DMS114 treated with DMSO at 0.1 percent for 48 hours (cell line): ENCODE data around the gene ZBTB38.

Experiments
- DNase-seq: peaks from one replicate; lab custom pipeline; 2025; ENCODE audit not compliant: unreplicated experiment; lab: John Stamatoyannopoulos, UW

Gene ZBTB38

GRCh38 chr3:141386611-141387111 lies 18.4 kb downstream of the ZBTB38 start:
- DNase-seq: no peak

DNA sequence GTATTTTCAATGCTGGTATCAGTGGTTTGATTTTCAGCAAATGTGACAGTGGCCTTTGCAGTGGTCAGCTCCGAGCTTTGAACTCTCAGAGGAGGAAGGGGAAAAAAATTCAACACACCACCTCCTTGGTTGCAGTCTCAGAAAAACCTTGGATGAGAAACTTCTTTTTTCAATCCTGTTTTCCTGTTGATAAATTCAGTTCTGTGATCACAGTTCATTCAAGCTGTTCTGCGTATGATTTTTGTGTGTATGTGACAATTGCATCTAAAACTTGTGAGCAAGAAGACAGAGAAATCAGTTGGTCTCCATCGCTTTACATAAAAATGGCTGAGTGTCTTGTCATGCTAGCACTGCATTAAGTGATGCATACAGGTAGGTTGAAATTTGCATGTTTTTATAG lies 19.2 kb downstream of the ZBTB38 start:
- DNase-seq: no peak

- no peak for DNase-seq
Measured at GRCh38 chr3:141388395-141388794, 20.1 kb downstream of the ZBTB38 start.

- DNase-seq: no peak
Measured at GRCh38 chr3:141388823-141389621, 20.7 kb downstream of the ZBTB38 start.

GRCh38 chr3:141389703-141390102 lies 21.4 kb downstream of the ZBTB38 start:
- DNase-seq: no peak

GRCh38 chr3:141390747-141391146 lies 22.4 kb downstream of the ZBTB38 start:
- DNase-seq: no peak

GRCh38 chr3:141391298-141391990 lies 23.1 kb downstream of the ZBTB38 start:
- no peak for DNase-seq

DNA sequence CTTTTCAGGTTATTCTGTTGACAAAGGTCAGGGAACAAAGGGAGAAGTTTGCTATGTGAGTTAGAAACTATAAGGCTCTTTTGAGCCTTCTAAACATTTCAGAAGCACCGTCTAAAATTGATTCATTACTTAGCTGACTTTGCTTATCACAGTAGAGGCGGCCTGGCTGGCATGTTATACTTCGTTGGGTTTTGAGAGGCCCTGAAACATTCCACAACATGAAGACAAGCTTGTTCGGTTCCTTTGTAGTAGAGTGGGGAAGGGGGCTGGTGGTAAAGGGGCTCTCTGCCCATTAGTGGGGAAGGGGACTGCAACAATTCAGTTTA lies 23.6 kb downstream of the ZBTB38 start:
- DNase-seq: no peak

- no peak for DNase-seq
Measured at GRCh38 chr3:141392416-141392815, 24.1 kb downstream of the ZBTB38 start.

DNA sequence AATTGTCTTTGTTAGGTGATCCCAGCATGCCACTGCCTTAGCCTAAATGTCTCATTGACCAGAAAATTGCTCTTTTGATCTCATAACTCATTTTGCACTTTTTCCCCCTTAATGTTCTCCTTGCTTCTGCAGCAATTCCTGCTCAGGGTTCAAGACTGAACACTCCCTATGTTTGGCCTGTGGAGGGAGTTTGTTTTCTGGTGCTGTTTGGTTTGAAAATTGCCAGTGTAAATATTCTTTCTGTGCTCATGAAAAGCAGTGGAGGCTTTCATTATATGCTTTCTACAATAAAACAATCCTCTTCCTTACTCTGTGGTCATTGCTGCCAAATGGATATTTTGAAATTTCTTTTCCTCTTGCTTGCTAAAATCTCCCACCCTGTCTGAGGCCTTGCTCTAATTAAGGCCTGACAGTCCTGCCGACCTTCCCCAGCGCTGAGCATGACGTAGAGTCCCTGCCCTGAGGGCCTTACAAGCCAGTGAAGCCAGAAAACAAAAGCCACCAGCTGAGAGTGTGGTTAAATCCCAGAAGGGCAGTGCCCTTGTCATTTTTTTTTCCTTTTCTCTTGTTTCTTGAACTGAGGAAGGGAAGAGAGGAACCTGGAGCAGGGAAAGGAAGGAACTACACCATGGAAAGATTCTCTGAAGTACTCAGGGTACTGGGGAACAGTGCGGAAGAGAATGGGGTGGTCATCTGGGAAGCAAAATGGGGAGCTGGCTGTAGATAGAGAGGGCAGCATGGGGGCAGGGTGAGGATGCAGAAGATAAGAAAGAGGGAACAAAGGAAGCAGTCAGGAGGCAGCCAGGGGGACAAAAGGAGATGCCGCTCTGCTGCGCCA lies 24.8 kb downstream of the ZBTB38 start:
- no peak for DNase-seq

DNA sequence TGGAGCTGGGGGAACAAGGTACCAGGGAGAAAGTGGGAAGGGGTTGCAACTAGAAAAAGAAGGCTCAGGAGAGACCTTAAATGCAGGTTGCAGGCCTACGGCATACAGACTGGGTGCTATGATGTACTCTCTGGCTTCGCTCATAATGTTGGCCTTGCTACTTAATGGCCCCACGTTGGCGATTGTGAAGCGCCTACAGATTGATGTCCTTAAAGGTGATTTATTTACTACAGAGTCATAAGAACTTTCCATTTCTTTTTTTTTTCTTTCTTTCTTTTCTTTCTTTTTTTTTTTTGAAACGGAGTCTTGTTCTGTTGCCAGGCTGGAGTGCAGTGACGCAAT lies 25.4 kb downstream of the ZBTB38 start:
- no peak for DNase-seq

DNA sequence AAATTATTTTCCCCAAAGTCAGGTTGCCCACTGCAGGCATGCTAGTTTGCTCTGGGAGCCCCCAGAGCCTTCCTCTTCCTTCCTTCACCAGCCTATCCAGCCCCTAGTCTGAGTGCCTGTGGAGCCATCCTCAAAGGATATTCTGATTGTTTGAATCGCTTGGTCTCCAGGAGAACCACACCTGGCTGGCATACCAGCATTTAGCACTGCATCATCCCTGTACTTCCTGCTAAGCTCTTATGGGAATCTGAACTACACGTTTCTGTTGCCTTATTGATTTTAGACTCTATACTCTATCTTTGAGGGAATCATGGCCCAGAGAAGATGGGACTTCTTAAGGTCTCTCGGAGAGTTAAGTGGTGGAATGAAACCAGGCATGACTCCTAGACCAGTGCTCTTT lies 26.3 kb downstream of the ZBTB38 start:
- no peak for DNase-seq

DNA sequence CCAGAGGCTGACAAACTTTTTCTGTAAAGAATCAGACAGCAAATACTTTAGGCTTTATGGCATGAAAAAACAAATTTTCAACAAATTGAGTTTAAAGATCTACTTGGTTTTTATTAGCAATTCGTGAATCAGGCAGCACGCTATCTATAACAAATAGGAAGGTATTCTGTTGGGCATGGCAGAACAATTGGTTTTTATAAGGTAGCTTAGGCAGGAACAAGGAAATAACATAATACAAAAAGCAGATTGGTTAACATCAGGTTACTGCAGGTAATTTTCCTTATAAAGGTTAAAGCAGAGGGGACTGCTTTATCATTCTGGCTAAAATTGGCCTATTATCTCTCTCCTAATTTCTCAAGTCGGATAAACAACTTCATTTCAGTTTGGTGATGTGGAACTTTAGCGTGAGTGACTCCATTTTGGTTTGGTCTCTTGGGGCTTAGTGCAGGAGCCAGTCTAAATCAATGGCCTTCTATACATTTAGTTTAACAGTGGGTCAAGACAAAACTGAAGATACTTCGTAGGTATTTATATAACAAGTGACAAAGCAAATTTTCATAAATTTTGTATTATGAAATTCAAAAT lies 26.8 kb downstream of the ZBTB38 start:
- DNase-seq: no peak

DNA sequence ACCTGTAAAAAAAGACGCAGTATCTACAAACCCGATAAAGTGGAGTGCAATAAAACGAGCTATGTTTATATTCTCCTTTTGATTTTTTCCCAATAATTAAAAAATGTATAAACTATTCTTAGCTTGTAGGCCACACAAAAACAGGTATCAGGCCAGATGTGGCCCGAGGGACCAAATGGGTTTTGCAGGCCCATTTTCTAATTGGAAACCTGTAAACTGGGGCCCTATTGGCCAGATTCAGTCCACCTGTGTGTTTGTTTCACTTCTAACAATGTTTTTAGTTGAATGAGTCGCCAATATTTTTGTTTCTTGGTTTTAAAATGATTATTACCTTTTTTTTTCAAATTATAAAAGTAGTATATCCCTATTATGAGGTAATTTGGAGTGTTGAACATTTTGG lies 29.7 kb downstream of the ZBTB38 start:
- no peak for DNase-seq

DNA sequence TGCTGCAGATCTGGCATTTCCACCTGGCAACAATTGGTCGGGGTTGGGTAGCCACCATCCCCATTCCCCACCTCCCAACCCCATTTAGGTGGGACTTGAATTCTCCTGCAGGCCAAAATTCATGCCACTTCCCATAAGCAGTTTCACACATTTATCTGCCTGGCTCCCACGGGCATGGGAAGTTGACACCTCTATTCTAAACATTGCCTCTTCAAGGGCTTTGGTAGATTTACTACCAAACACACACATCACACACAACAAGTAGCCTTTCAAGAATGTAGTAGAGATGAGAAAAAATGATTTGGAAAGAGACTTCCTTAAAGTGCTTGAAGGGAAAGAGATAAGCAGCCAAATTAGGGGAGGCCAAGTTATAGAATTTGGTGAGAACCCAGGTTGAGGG lies 30.9 kb downstream of the ZBTB38 start:
- DNase-seq: no peak

GRCh38 chr3:141400073-141400971 lies 32.0 kb downstream of the ZBTB38 start:
- DNase-seq: no peak

GRCh38 chr3:141401095-141401494 lies 32.8 kb downstream of the ZBTB38 start:
- no peak for DNase-seq

GRCh38 chr3:141401573-141402475 lies 33.5 kb downstream of the ZBTB38 start:
- DNase-seq: no peak

GRCh38 chr3:141402476-141403171 lies 34.3 kb downstream of the ZBTB38 start:
- peak; percentile 11 for DNase-seq
